Measurements from ENCODE around the gene PPP1R10.

The PPP1R10 gene

DNA sequence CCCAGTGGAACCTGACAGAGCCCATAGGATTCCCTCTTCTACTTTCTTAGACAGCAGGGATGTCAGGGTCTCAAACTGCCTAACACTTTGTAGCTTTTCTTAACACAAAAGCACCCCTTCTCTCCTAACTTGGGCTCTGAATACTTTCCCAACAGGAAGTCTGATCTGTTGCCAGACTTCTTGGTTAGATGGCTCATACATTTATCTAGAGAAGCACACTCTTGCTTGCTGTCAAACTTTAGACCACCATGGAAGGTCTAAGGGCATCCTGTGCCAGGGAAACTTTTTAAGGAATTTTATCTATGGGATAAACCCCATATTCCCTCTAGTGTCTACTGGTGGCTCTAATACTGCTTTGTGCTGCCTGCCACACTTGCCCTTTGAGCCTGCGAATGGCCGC is 26.6 kb upstream of the PPP1R10 start:
- no peak overlapping the region for H3K4me2 ChIP-seq
- no peak overlapping the region for H3K4me3 ChIP-seq (IDR thresholded peaks at IDR 0.05; ENCODE audit: insufficient read depth, low read depth, low read length)
- peaks cover 20% of the 10 kb centered on the region for H3K79me2 ChIP-seq (ENCODE audit: insufficient read depth, low read depth)
- H3K36me3 ChIP-seq (ENCODE audit: insufficient read depth), result no peaks in the 10 kb centered on the region
- H3K9ac ChIP-seq, result no peak overlapping the region
- H4K20me1 ChIP-seq (ENCODE audit: insufficient read depth), result no peaks in the 10 kb centered on the region
- H3K4me1 ChIP-seq (ENCODE audit: low read depth, poor library complexity, severe bottlenecking), result peaks cover 13% of the 10 kb centered on the region
- no peak overlapping the region for H2AFZ ChIP-seq (ENCODE audit: low read depth)
- no peaks in the 10 kb centered on the region for H3K27me3 ChIP-seq (ENCODE audit: insufficient read depth, low read depth)
- no peak for TF ChIP-seq CTCF (conservative IDR thresholded peaks at IDR 0.05; ENCODE audit: low read depth, low read length)
- H3K27ac ChIP-seq, result no peak overlapping the region

DNA sequence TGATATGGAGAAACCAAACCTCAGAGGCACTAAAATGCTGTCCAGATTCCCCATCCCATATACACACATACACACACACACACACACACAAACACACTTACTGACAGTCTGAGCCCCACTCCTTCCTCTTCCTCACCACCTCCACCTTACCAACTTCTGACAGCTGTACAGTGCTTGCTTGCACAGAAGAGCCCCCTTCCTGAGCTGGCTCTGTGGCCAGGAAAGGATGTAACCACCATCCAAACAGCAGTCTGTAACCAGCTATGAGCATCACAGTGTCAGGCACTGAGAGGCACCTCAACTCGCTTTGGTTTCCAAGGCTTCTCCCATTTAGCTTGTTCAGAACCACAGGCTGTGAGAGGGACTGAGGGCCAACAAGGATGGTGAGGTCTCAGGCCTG is 24.0 kb upstream of the PPP1R10 start:
- no peak overlapping the region for H2AFZ ChIP-seq (ENCODE audit: low read depth)
- no peaks in the 10 kb centered on the region for H4K20me1 ChIP-seq (ENCODE audit: insufficient read depth)
- no peaks in the 10 kb centered on the region for H3K4me1 ChIP-seq (ENCODE audit: low read depth, poor library complexity, severe bottlenecking)
- H3K79me2 ChIP-seq (ENCODE audit: insufficient read depth, low read depth), result peaks cover 4% of the 10 kb centered on the region; the same call in 1 of the 2 replicates
- no peaks in the 10 kb centered on the region for H3K36me3 ChIP-seq (ENCODE audit: insufficient read depth)
- no peaks in the 10 kb centered on the region for H3K27me3 ChIP-seq (ENCODE audit: insufficient read depth, low read depth)
- no peak overlapping the region for H3K4me3 ChIP-seq (IDR thresholded peaks at IDR 0.05; ENCODE audit: insufficient read depth, low read depth, low read length)
- no peak for TF ChIP-seq CTCF (conservative IDR thresholded peaks at IDR 0.05; ENCODE audit: low read depth, low read length)
- no peak overlapping the region for H3K9ac ChIP-seq
- H3K27ac ChIP-seq, result no peak overlapping the region
- H3K4me2 ChIP-seq, result no peak overlapping the region

DNA sequence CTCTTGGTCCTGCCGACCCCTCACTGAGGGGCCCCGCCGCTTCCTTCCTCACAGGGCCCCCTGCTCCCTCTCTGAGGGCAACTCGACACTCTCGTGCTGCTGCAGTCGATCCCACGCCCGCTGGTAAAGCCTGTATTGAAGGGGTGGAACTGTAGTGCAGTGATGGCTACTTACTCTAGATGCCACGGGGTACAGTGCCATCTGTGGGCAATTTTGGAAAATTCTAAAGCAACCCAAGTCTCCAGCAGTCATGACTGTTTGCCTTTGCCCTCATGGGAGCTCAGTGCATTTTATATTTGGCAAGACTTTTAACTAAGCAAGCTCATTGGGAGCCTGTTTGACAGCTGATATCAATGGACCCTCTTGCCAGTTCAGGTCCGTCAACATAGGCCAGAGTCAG is 23.4 kb upstream of the PPP1R10 start:
- Histone ChIP-seq H3K36me3 (ENCODE audit: insufficient read depth) (no peaks in the 10 kb centered on the region), H3K27me3 (ENCODE audit: insufficient read depth, low read depth) (no peaks in the 10 kb centered on the region), H4K20me1 (ENCODE audit: insufficient read depth) (no peaks in the 10 kb centered on the region), H3K4me2 (no peak overlapping the region), H3K27ac (no peak overlapping the region), H3K79me2 (ENCODE audit: insufficient read depth, low read depth) (no peaks in the 10 kb centered on the region), H3K4me3 (IDR thresholded peaks at IDR 0.05; ENCODE audit: insufficient read depth, low read depth, low read length) (no peak overlapping the region), H2AFZ (ENCODE audit: low read depth) (no peak overlapping the region), H3K9ac (no peak overlapping the region), H3K4me1 (ENCODE audit: low read depth, poor library complexity, severe bottlenecking) (no peaks in the 10 kb centered on the region)
- TF ChIP-seq CTCF (conservative IDR thresholded peaks at IDR 0.05; ENCODE audit: low read depth, low read length), result no peak

GRCh38 chr6:30635834-30636233 is 18.8 kb upstream of the PPP1R10 start:
- TF ChIP-seq CTCF (conservative IDR thresholded peaks at IDR 0.05; ENCODE audit: low read depth, low read length), result no peak
- Histone ChIP-seq H4K20me1 (ENCODE audit: insufficient read depth) (no peaks in the 10 kb centered on the region), H3K4me2 (no peak overlapping the region), H3K4me1 (ENCODE audit: low read depth, poor library complexity, severe bottlenecking) (no peaks in the 10 kb centered on the region), H3K27ac (no peak overlapping the region), H3K36me3 (ENCODE audit: insufficient read depth) (no peaks in the 10 kb centered on the region), H3K9ac (no peak overlapping the region), H3K79me2 (ENCODE audit: insufficient read depth, low read depth) (no peaks in the 10 kb centered on the region), H3K4me3 (IDR thresholded peaks at IDR 0.05; ENCODE audit: insufficient read depth, low read depth, low read length) (no peak overlapping the region), H3K27me3 (ENCODE audit: insufficient read depth, low read depth) (no peaks in the 10 kb centered on the region), H2AFZ (ENCODE audit: low read depth) (no peak overlapping the region)
